Neural progenitor cell (in vitro differentiated cells): Measurements from ENCODE around the gene DENND11. TPM values are rescaled to one million over a fixed set of nuclear protein-coding genes. Genes with fewer than 3 reads are reported as not detected.

ENCODE experiments used
- DNase-seq: peaks from one replicate; pipeline ENCODE4 v3.0.0-alpha.2; 2016; ENCODE audit warnings: low spot score
- H2AFZ ChIP-seq: fragments of 200-600 bp; sonication (generic); replicated peaks from 2 replicates; pipeline ENCODE4 v1.6.1; 2016; ENCODE audit warnings: antibody characterized with exemption
- H3F3A ChIP-seq: fragments of 200-600 bp; sonication (generic); 2 replicates; pipeline ENCODE4 v1.6.1; 2016; ENCODE audit warnings: antibody characterized with exemption, low read depth
- H3K27ac ChIP-seq: fragments of 200-600 bp; sonication (generic); 2 replicates; pipeline ENCODE4 v1.5.1; 2016; ENCODE audit warnings: mild to moderate bottlenecking
- H3K27me3 ChIP-seq: fragments of 200-600 bp; sonication (generic); 2 replicates; pipeline ENCODE4 v1.6.1; 2016; ENCODE audit warnings: mild to moderate bottlenecking, moderate library complexity
- H3K36me3 ChIP-seq: fragments of 200-600 bp; sonication (generic); 2 replicates; pipeline ENCODE4 v1.5.1; 2016
- H3K4me1 ChIP-seq: fragments of 200-600 bp; sonication (generic); 2 replicates; pipeline ENCODE4 v1.6.1; 2016; ENCODE audit warnings: mixed run types
- H3K4me2 ChIP-seq: fragments of 200-600 bp; sonication (generic); 2 replicates; pipeline ENCODE4 v1.6.1; 2016
- H3K4me3 ChIP-seq: fragments of 200-600 bp; sonication (generic); 2 replicates; pipeline ENCODE4 v1.5.1; 2016
- H3K79me2 ChIP-seq: fragments of 200-600 bp; sonication (generic); 2 replicates; pipeline ENCODE4 v1.6.1; 2016; ENCODE audit warnings: low read depth
- H3K9ac ChIP-seq: fragments of 200-600 bp; sonication (generic); 2 replicates; pipeline ENCODE4 v1.6.1; 2016
- H3K9me3 ChIP-seq: fragments of 200-600 bp; sonication (generic); 2 replicates; pipeline ENCODE4 v1.5.1; 2016; ENCODE audit warnings: low read depth
- H4K20me1 ChIP-seq: fragments of 200-600 bp; sonication (generic); 2 replicates; pipeline ENCODE4 v1.6.1; 2016; ENCODE audit warnings: low read depth
- H3K27ac Mint-ChIP-seq: 3 replicates; pipeline ENCODE4 v1.8.0; 2021; ENCODE audit warnings: mixed read lengths
- H3K27me3 Mint-ChIP-seq: 2 replicates; pipeline ENCODE4 v1.8.0; 2022; ENCODE audit warnings: low read depth, mild to moderate bottlenecking, inconsistent platforms, moderate library complexity, mixed read lengths; ENCODE audit not compliant: insufficient read depth
- H3K36me3 Mint-ChIP-seq: 3 replicates; pipeline ENCODE4 v1.8.0; 2021; ENCODE audit warnings: mixed read lengths
- H3K4me1 Mint-ChIP-seq: 3 replicates; pipeline ENCODE4 v1.8.0; 2021; ENCODE audit warnings: mixed read lengths
- H3K4me3 Mint-ChIP-seq: 3 replicates; pipeline ENCODE4 v1.8.0; 2021; ENCODE audit warnings: mild to moderate bottlenecking, moderate library complexity, mixed read lengths
- H3K9me3 Mint-ChIP-seq: 3 replicates; pipeline ENCODE4 v1.8.0; 2020; ENCODE audit warnings: mixed read lengths
- CTCF ChIP-seq: fragments of 200-600 bp; sonication (generic); IDR thresholded peaks from 2 replicates; pipeline ENCODE4 v1.5.1; 2017; ENCODE audit warnings: antibody characterized with exemption, mild to moderate bottlenecking
- EZH2 ChIP-seq: fragments of 200-600 bp; sonication (generic); IDR thresholded peaks from 2 replicates; pipeline ENCODE4 v1.6.1; 2017; ENCODE audit warnings: antibody characterized with exemption, mild to moderate bottlenecking, moderate library complexity
- EZH2phosphoT487 ChIP-seq: fragments of 200-600 bp; sonication (generic); IDR thresholded peaks from 2 replicates; pipeline ENCODE4 v1.6.1; 2017; ENCODE audit warnings: antibody characterized with exemption
- total RNA-seq: library from RNA; depleted of rRNA; stranded (reverse); fragments of >200 nt; gene quantifications from 2 replicates; pipeline ENCODE4 v1.2.3, GENCODE V29; 2015; ENCODE audit warnings: low replicate concordance

DENND11 gene
- total RNA-seq, 1 donor from 2014 or later: 23.5 TPM

GRCh38 chr7:141715794-141716689 lies 14.1 kb upstream of the DENND11 start:
- H3K4me1 Mint-ChIP-seq: no peaks in the 10 kb centered on the region

GRCh38 chr7:141715018-141715417 lies 13.1 kb upstream of the DENND11 start:
- Histone ChIP-seq H3F3A (no peaks in the 10 kb centered on the region), H3K4me1 (peaks cover 3% of the 10 kb centered on the region), H3K4me2 (no peak overlapping the region), H3K36me3 (no peaks in the 10 kb centered on the region), H4K20me1 (no peaks in the 10 kb centered on the region), H3K79me2 (no peaks in the 10 kb centered on the region), H3K9me3 (no peaks in the 10 kb centered on the region), H2AFZ (no peak overlapping the region), H3K27me3 (no peaks in the 10 kb centered on the region), H3K9ac (no peak overlapping the region), H3K4me3 (no peak overlapping the region), H3K27ac (no peak overlapping the region)
- Mint-ChIP-seq H3K36me3 (no peaks in the 10 kb centered on the region), H3K27ac (no peak overlapping the region), H3K4me3 (no peak overlapping the region), H3K27me3 (no peaks in the 10 kb centered on the region), H3K9me3 (no peaks in the 10 kb centered on the region), H3K4me1 (no peaks in the 10 kb centered on the region)
- no peak for DNase-seq
- no peak for TF ChIP-seq EZH2
- no peak for TF ChIP-seq CTCF
- TF ChIP-seq EZH2phosphoT487: no peak

More at GRCh38 chr7:141715794-141716689, 14.1 kb upstream of the DENND11 start:
- Histone ChIP-seq H3K27me3 (no peaks in the 10 kb centered on the region), H3K4me2 (no peak overlapping the region), H3K4me3 (no peak overlapping the region), H3K4me1 (peaks cover 3% of the 10 kb centered on the region), H3K79me2 (no peaks in the 10 kb centered on the region), H3K27ac (no peak overlapping the region), H3K9ac (no peak overlapping the region), H3F3A (no peaks in the 10 kb centered on the region), H4K20me1 (no peaks in the 10 kb centered on the region), H3K9me3 (no peaks in the 10 kb centered on the region), H3K36me3 (no peaks in the 10 kb centered on the region), H2AFZ (no peak overlapping the region)
- no peaks in the 10 kb centered on the region for H3K36me3 Mint-ChIP-seq
- H3K4me3 Mint-ChIP-seq: no peak overlapping the region
- no peaks in the 10 kb centered on the region for H3K27me3 Mint-ChIP-seq
- DNase-seq: no peak
- no peak for TF ChIP-seq EZH2phosphoT487
- no peak for TF ChIP-seq EZH2
- TF ChIP-seq CTCF: no peak
- H3K27ac Mint-ChIP-seq: no peak overlapping the region
- no peaks in the 10 kb centered on the region for H3K9me3 Mint-ChIP-seq

GRCh38 chr7:141714571-141714970 lies 12.6 kb upstream of the DENND11 start:
- H3K9me3 ChIP-seq: no peaks in the 10 kb centered on the region
- Mint-ChIP-seq H3K36me3 (no peaks in the 10 kb centered on the region), H3K27me3 (no peaks in the 10 kb centered on the region), H3K4me1 (no peaks in the 10 kb centered on the region), H3K9me3 (no peaks in the 10 kb centered on the region), H3K27ac (no peak overlapping the region), H3K4me3 (no peak overlapping the region)
- H3K27ac ChIP-seq: no peak overlapping the region
- H3K27me3 ChIP-seq: no peaks in the 10 kb centered on the region
- H3K36me3 ChIP-seq: no peaks in the 10 kb centered on the region
- H3K4me1 ChIP-seq: peaks cover 3% of the 10 kb centered on the region
- H3K9ac ChIP-seq: no peak overlapping the region
- no peak overlapping the region for H2AFZ ChIP-seq
- no peak for DNase-seq
- H4K20me1 ChIP-seq: no peaks in the 10 kb centered on the region
- no peak overlapping the region for H3K4me3 ChIP-seq
- TF ChIP-seq EZH2 (no peak), CTCF (no peak), EZH2phosphoT487 (no peak)
- H3F3A ChIP-seq: no peaks in the 10 kb centered on the region
- H3K79me2 ChIP-seq: no peaks in the 10 kb centered on the region
- H3K4me2 ChIP-seq: no peak overlapping the region
